HepG2 (cell line): ENCODE measurements around the gene ERCC4. TPM values are rescaled to one million over a fixed set of nuclear protein-coding genes. Genes with fewer than 3 reads are reported as not detected.

Experiments
- JDP2 ChIP-seq: sonication (generic); formaldehyde crosslinking; IDR thresholded peaks from 2 replicates; pipeline ENCODE4 v1.8.1; 2022; ENCODE audit warnings: missing genetic modification reagents, borderline replicate concordance
- MATR3 ChIP-seq: sonication (generic); formaldehyde crosslinking; IDR thresholded peaks from 2 replicates; pipeline ENCODE4 v1.4.0; 2020; ENCODE audit warnings: missing genetic modification reagents
- MEF2D ChIP-seq: sonication (generic); formaldehyde crosslinking; IDR thresholded peaks from 2 replicates; pipeline ENCODE4 v1.5.1; 2020; ENCODE audit warnings: mild to moderate bottlenecking, missing genetic modification reagents
- ZBTB40 ChIP-seq, 2 experiments: fragments of 450-650 bp in 1 of 2; sonication (generic) in 1 of 2; formaldehyde crosslinking in 1 of 2; IDR thresholded peaks; 2 replicates each; pipeline versions ENCODE4 v1.6.1 to v1.8.0; 2016 to 2022; ENCODE audit warnings: antibody characterized with exemption in 1 of 2, mild to moderate bottlenecking in 1 of 2, missing genetic modification reagents in 1 of 2
- ZMYM2 ChIP-seq: sonication (generic); formaldehyde crosslinking; IDR thresholded peaks from 2 replicates; pipeline ENCODE4 v1.8.0; 2022; ENCODE audit warnings: mild to moderate bottlenecking, missing genetic modification reagents
- ZNF17 ChIP-seq: sonication (generic); formaldehyde crosslinking; IDR thresholded peaks from 2 replicates; pipeline ENCODE4 v1.5.0; 2020; ENCODE audit warnings: mild to moderate bottlenecking, missing genetic modification reagents
- ZNF431 ChIP-seq: sonication (generic); formaldehyde crosslinking; IDR thresholded peaks from 2 replicates; pipeline ENCODE4 v1.9.0; 2022; ENCODE audit warnings: missing genetic modification reagents, low read depth, mild to moderate bottlenecking, borderline replicate concordance
- ZNF616 ChIP-seq: sonication (generic); formaldehyde crosslinking; IDR thresholded peaks from 2 replicates; pipeline ENCODE4 v1.5.0; 2020; ENCODE audit warnings: low read depth, mild to moderate bottlenecking, missing genetic modification reagents
- ZNF790 ChIP-seq: sonication (generic); formaldehyde crosslinking; IDR thresholded peaks from 2 replicates; pipeline ENCODE4 v1.8.0; 2022; ENCODE audit warnings: missing genetic modification reagents, mild to moderate bottlenecking, borderline replicate concordance
- ZNF850 ChIP-seq: sonication (generic); formaldehyde crosslinking; conservative IDR thresholded peaks from 2 replicates; pipeline ENCODE4 v1.9.0; 2021; ENCODE audit warnings: mild to moderate bottlenecking, missing genetic modification reagents
- polyA plus RNA-seq, 8 experiments: library from polyadenylated mRNA; depleted of rRNA in 3 of 8; stranded (reverse) in 7 of 8; unstranded in 1 of 8; fragments of >200 nt; fragmentation: Illumina TruSeq in 4 of 8; extraction: Trizol in 4 of 8; gene quantifications; 2 replicates each; pipeline versions ENCODE4 v1.2.1 to v1.2.3, GENCODE V29; 2011 to 2016; ENCODE audit warnings: low read depth in 4 of 8, missing spikeins in 1 of 8, mixed read lengths in 1 of 8; ENCODE audit not compliant: insufficient read depth in 1 of 8
- total RNA-seq, 5 experiments: library from RNA; depleted of rRNA; stranded (reverse); fragments of >200 nt; fragmentation: Illumina TruSeq; extraction: Trizol; gene quantifications; 2 replicates each; pipeline ENCODE4 v1.2.3, GENCODE V29; 2016; ENCODE audit warnings: low read depth in 1 of 5

The ERCC4 gene
- total and polyA plus RNA-seq, 2 of the 13 experiments (the other 11 are each of a cell fraction or from before 2014, with no cell fraction given): 5.4 to 15.2 TPM

GRCh38 chr16:13956635-13957196 is 36.8 kb downstream of the ERCC4 start (continued):
- TF ChIP-seq ZBTB40 (IDR thresholded peaks at IDR 0.05) (no peak), ZBTB40 (CRISPR knock-in tag; IDR thresholded peaks at IDR 0.05) (no peak), MATR3 (CRISPR knock-in tag) (no peak), ZNF790 (CRISPR knock-in tag) (no peak), ZMYM2 (CRISPR knock-in tag) (no peak), MEF2D (CRISPR knock-in tag) (no peak), ZNF17 (CRISPR knock-in tag) (no peak), ZNF616 (CRISPR knock-in tag) (no peak), JDP2 (CRISPR knock-in tag) (no peak), ZNF850 (CRISPR knock-in tag) (0 out of 2 replicates have a peak, but pooled peaks have one; percentile 44), ZNF431 (CRISPR knock-in tag) (no peak)
